ENCODE data around the gene GTF3C1. TPM values are rescaled to one million over a fixed set of nuclear protein-coding genes. Genes with fewer than 3 reads are reported as not detected.

The GTF3C1 gene
- total RNA-seq, 1 experiment from 2014 or later = 92.4 TPM

DNA sequence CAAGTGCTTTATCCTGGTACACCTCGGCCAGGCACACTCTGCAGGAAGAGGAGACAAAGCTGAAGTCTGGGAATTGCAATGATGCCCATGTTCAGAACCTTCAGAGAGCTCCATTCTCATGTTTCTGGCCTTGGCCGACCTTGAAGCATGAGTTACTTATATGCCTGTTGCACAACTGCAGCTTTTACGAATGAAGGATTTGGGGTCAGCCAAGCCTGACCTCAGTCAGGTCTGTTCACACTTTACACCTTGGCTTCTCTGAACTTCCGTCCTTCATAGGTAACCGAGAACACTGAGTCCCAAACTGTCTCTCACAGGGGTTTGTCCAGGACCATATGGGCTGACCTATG lies 66.7 kb downstream of the GTF3C1 start:
- H3K27me3 ChIP-seq (replicated peaks) = no peaks in the 10 kb centered on the region
- H3K27ac ChIP-seq = no peak overlapping the region
- no peak overlapping the region for H3K4me3 ChIP-seq
- no peaks in the 10 kb centered on the region for H3K9me3 ChIP-seq (replicated peaks)
- peaks cover 99% of the 10 kb centered on the region for H3K36me3 ChIP-seq
- no peak for DNase-seq (ENCODE audit: low read depth in 1 of 2, low spot score in 2 of 2)
- no peaks in the 10 kb centered on the region for H3K4me1 ChIP-seq (replicated peaks)

DNA sequence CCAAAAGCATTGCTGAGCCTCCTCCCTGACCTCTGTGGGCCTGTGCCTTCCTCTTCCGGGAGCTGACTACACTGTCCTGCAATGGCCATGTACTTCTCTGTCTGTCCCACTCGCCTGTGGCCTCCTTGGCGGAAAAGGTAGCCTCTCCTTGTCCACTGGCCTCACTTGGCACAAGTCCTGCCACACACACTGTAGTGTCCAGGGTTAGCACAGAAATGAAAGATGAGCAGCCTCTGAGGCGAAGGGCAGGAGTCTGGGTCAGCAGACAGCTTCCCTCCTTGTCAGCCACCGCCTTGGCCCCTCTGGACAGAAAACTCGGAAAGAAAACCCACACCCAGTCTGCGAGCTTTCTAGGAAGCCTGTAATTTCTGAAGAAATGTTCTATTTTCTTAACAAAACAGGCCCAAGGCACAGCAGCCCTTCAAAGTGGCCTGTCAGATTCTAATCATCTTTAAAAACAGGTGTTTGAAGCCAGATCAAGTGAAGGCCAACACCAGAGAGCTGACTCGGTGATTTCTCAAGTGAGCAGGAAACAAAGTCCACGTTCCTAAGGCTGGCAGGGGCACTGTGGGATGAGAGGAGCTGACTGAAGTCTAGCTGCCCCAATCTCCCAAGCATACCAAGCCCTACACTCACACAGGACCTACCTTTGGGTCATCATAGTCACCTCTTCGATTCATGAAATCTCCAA lies 67.2 kb downstream of the GTF3C1 start:
- H3K36me3 ChIP-seq = peaks cover 99% of the 10 kb centered on the region

DNA sequence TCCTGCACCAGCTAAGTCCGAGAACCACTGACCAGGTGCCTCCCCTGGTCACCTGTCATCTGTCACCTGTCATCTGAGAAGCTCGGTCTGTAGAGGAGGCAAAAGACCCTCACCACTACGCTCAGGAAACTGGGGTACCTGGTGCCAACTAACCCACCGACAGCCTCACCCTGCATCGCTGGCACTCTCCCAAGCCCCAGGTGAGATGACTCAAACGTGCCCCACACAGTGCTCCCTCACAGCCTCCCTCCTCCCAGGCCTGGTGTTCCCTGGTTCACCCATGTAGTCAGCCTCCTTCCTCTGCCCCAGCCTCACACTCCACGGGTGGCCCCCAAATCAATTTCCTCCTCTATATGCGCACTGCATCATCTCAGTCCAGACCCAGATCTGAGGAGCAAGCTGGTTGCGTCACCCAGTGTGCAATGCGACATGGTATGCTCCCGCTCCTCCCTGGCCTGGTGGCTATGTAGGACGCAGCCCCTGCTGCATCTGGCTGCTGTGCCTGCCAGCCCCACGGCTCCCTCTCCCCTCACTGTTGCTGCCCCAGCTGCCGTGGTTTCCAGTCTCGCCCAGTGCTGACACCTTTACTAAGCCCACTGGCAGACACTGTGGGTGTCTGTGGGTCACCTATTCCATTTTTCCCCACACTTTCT lies 68.3 kb downstream of the GTF3C1 start:
- no peaks in the 10 kb centered on the region for H3K27me3 ChIP-seq (replicated peaks)
- H3K36me3 ChIP-seq = peaks cover 99% of the 10 kb centered on the region
- H3K9me3 ChIP-seq (replicated peaks) = no peaks in the 10 kb centered on the region
- no peak for DNase-seq (ENCODE audit: low read depth in 1 of 2, low spot score in 2 of 2)
- H3K4me1 ChIP-seq (replicated peaks) = peaks cover 8% of the 10 kb centered on the region
- no peak overlapping the region for H3K27ac ChIP-seq
- H3K4me3 ChIP-seq = no peak overlapping the region

More for the DNA sequence above, 67.2 kb downstream of the GTF3C1 start:
- Histone ChIP-seq H3K27ac (no peak overlapping the region), H3K4me1 (replicated peaks) (no peaks in the 10 kb centered on the region), H3K4me3 (no peak overlapping the region), H3K27me3 (replicated peaks) (no peaks in the 10 kb centered on the region), H3K9me3 (replicated peaks) (no peaks in the 10 kb centered on the region)
- DNase-seq (ENCODE audit: low read depth in 1 of 2, low spot score in 2 of 2) = no peak

DNA sequence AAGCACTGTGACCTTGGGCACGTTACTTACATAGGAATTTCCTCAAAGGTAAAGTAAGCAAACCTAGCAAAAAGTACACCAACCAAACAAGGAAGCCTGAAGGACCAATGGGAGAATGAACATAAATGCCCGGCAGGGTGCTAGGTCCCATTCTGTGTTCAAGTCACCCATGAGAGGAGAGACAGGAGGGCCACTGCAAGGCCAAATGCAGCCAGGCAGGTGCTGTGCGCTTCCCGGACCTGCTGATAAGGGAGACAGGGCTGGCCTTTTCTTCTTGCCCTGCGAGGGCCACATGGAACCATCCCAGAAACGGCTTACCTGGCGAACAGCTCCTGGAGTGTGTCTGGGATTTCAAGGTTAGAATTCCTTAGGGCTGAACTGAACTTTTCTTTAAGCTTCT lies 69.0 kb downstream of the GTF3C1 start:
- Histone ChIP-seq H3K27me3 (replicated peaks) (no peaks in the 10 kb centered on the region), H3K4me3 (no peak overlapping the region), H3K9me3 (replicated peaks) (no peaks in the 10 kb centered on the region), H3K4me1 (replicated peaks) (peaks cover 14% of the 10 kb centered on the region), H3K36me3 (peaks cover 98% of the 10 kb centered on the region), H3K27ac (no peak overlapping the region)
- no peak for DNase-seq (ENCODE audit: low read depth in 1 of 2, low spot score in 2 of 2)

DNA sequence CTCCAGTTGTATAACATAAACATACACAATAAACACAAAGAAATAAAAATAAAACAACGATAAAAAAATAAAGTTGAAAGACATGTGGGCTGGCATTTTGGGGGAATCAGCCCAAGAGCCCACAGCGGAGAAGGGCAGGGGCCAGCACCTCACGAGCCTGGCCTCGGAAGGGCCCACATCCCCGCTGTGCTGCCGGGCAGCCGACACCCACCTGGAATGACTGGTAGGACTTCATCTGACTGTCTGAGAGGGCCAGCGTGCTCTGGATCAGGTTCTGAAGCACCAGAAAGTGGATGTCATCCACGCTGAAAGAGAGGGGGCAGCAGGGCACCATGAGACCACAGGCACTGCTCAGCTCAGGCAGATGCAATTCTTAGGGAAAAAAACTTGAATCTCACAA lies 73.5 kb downstream of the GTF3C1 start:
- no peak for DNase-seq (ENCODE audit: low read depth in 1 of 2, low spot score in 2 of 2)
- peaks cover 94% of the 10 kb centered on the region for H3K36me3 ChIP-seq

DNA sequence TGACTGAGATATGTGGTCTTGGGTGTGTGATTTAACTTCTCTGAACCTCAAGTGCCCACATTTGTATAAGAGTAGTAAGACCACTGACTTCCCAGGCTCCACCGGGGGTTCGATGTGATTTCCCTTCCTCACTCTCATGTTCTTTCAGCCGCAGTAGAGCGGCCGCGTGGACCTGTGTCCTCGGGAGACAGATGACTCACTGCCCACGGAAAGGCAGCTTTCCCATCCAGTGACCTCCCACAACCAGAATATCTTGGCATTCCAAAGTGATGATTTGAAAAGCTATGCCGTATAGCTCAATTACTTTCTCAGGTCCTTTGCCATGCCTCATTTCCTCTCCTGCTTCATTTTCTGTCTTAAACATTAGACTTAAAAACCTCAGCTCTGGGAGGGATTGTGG lies 74.2 kb downstream of the GTF3C1 start:
- Histone ChIP-seq H3K36me3 (peaks cover 94% of the 10 kb centered on the region), H3K4me1 (replicated peaks) (peaks cover 38% of the 10 kb centered on the region), H3K27me3 (replicated peaks) (no peaks in the 10 kb centered on the region)

More for the DNA sequence above, 73.5 kb downstream of the GTF3C1 start:
- Histone ChIP-seq H3K27me3 (replicated peaks) (no peaks in the 10 kb centered on the region), H3K9me3 (replicated peaks) (no peaks in the 10 kb centered on the region), H3K4me1 (replicated peaks) (peaks cover 31% of the 10 kb centered on the region), H3K4me3 (no peak overlapping the region), H3K27ac (peak overlapping the region; percentile 59)

DNA sequence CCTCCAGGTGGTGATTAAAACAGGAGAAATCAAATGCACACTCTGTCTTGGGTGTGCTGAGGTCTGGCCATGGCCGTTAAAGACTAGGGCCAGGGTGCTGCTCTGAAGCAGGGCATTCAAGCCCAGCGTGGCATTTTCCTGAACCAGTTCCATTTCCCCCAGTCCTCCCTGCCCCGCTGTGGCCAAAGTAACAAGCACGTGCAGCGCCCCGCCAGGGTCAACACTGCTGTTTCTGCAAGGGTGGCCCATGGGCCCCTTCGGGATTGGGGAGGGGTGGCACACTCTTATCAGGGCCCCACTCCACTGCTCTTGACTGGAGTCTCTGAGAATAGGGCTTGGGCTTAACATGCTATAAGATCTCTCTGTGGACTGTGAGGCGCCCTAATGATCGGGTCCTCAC lies 74.8 kb downstream of the GTF3C1 start:
- H3K27ac ChIP-seq = peak overlapping the region; percentile 59
- H3K36me3 ChIP-seq = peaks cover 95% of the 10 kb centered on the region
- no peaks in the 10 kb centered on the region for H3K27me3 ChIP-seq (replicated peaks)
- H3K9me3 ChIP-seq (replicated peaks) = no peaks in the 10 kb centered on the region
- H3K4me3 ChIP-seq = no peak overlapping the region
- no peak for DNase-seq (ENCODE audit: low read depth in 1 of 2, low spot score in 2 of 2)
- H3K4me1 ChIP-seq (replicated peaks) = peaks cover 44% of the 10 kb centered on the region

More for the DNA sequence above, 74.2 kb downstream of the GTF3C1 start:
- H3K9me3 ChIP-seq (replicated peaks) = no peaks in the 10 kb centered on the region
- peak; percentile 71 to 79 for DNase-seq (ENCODE audit: low read depth in 1 of 2, low spot score in 2 of 2)
- no peak overlapping the region for H3K4me3 ChIP-seq
- peak overlapping the region; percentile 59 for H3K27ac ChIP-seq

DNA sequence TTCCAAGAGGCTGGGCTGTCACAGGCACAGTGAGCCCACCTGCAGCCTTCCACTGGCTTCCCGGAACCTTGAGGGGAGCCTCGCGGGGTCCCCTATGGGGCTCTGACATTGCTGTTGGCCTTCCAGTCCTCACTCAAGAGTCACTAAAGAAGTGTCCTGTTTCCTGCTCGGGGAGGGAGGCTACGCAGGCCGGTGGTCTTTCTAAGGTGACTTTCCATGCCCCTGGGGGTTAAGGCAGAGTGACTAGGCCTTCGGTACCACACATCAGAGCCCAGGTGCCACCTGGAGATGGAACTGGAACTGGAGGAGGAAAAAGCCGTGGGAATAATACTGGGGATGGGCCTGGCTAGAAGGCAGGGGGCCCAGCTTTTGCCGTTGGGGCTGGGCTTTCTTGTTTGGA lies 75.7 kb downstream of the GTF3C1 start:
- no peak overlapping the region for H3K4me3 ChIP-seq
- no peaks in the 10 kb centered on the region for H3K9me3 ChIP-seq (replicated peaks)
- no peak overlapping the region for H3K27ac ChIP-seq
- H3K4me1 ChIP-seq (replicated peaks) = peaks cover 44% of the 10 kb centered on the region
- DNase-seq (ENCODE audit: low read depth in 1 of 2, low spot score in 2 of 2) = no peak
- no peaks in the 10 kb centered on the region for H3K27me3 ChIP-seq (replicated peaks)
- peaks cover 95% of the 10 kb centered on the region for H3K36me3 ChIP-seq

DNA sequence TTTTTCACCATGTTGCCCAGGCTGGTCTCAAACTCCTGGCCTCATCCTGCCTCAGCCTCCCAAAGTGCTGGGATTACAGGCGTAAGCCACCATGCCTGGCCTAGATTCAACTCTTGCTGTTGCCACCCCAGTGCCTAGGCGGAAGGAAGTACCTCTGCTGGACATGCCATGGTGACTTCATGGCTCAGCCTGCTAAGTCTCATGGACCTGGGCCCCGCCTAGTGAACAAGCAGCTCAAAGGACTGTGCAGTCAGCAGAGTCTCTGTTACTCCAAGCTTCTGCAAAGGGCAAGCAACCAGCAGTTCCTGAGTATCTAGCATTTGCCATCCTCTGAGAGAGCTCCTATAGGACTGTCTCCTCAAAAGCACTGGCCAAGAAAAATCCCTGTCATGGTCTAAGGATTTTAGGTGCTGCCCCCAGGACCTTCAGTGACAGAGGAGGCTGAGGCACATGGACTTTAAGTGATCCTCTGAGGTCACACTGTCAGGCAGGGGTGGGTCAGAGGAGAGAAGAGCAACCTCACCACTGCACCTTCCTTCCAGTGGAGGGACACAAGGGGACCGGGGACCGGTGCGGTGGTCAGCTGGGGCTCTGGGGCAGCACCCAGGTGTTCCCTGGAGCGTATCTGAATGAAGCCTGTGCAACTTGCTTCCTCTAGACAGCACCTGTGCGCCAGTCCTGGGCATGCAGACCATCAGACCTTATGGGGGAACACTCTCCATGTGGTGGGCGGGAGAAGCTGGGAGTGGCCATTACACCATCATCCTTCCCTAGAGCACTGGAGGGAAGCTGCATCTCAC lies 76.4 kb downstream of the GTF3C1 start:
- Histone ChIP-seq H3K27me3 (replicated peaks) (no peaks in the 10 kb centered on the region), H3K27ac (no peak overlapping the region), H3K4me1 (replicated peaks) (peaks cover 44% of the 10 kb centered on the region), H3K4me3 (no peak overlapping the region), H3K9me3 (replicated peaks) (no peaks in the 10 kb centered on the region), H3K36me3 (peaks cover 95% of the 10 kb centered on the region)
- DNase-seq (ENCODE audit: low read depth in 1 of 2, low spot score in 2 of 2) = no peak

DNA sequence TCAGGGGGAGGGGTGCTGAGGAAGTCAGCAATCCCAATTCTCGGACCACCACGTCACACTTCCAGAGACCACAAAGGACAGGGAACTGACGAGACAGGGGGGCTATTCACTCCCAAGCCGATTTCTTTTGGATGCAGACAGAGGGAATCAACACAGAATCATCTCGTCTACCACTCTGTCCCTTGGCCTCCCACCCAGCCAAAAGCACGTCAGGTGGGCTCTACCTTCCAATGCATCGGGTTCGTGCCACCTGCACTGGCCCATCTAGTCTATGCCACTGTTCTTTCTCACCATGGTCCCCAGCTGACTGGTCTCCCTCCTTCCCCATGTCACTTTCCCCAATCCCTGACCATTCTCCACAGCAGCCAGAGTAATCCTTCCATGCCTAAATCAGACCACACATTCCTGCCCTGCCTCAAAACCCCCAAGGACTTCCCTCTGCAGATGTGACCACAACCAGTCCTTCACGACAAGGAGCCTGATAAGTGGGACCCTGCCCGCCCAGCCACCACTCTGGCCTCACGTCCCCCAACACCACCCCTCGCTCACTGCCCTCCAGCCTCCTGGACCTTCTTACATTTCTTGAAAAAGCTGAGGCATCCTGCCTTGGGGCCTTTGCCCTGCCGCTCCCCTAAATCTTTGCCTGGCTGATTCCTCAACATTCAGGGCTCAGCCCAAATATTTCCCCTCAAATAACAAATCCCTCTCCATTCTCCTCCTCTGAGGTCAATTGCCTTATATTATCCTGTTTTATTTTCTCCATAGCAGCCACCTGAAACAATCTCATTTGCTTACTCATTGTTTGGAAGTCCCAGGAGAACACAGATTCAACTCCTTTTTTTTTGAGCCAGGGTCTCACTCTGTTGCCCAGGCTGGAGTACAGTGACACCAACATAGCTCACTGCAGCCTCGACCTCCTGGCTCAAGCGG lies 77.4 kb downstream of the GTF3C1 start:
- Histone ChIP-seq H3K27me3 (replicated peaks) (no peaks in the 10 kb centered on the region), H3K27ac (no peak overlapping the region), H3K9me3 (replicated peaks) (0 out of 2 replicates have a peak, but pooled peaks cover 3% of the 10 kb centered on the region), H3K4me1 (replicated peaks) (peaks cover 44% of the 10 kb centered on the region), H3K36me3 (peaks cover 95% of the 10 kb centered on the region), H3K4me3 (no peak overlapping the region)
- no peak for DNase-seq (ENCODE audit: low read depth in 1 of 2, low spot score in 2 of 2)

DNA sequence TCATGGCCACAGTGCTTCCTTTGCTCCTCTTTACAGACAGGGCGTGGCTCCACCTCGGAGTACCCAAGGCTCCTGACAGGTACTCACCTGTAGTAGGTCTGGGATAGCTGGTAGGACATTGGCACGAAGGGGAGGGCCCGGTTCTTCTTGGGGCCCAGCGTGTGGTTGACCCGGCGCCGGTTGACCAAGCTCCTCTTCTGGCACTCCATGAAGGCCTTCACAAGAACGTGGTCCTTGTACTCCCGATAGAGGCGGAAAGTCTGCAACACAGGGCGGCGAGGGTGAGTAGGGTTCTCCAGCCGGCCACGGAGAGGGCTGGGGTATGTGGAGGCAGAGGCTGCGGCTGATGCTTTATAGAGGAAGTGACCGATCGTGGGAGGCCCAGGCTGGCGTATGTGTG lies 78.1 kb downstream of the GTF3C1 start:
- Histone ChIP-seq H3K27ac (no peak overlapping the region), H3K36me3 (peaks cover 95% of the 10 kb centered on the region), H3K4me1 (replicated peaks) (peaks cover 38% of the 10 kb centered on the region), H3K27me3 (replicated peaks) (no peaks in the 10 kb centered on the region), H3K4me3 (no peak overlapping the region), H3K9me3 (replicated peaks) (0 out of 2 replicates have a peak, but pooled peaks cover 3% of the 10 kb centered on the region)
- no peak for DNase-seq (ENCODE audit: low read depth in 1 of 2, low spot score in 2 of 2)

DNA sequence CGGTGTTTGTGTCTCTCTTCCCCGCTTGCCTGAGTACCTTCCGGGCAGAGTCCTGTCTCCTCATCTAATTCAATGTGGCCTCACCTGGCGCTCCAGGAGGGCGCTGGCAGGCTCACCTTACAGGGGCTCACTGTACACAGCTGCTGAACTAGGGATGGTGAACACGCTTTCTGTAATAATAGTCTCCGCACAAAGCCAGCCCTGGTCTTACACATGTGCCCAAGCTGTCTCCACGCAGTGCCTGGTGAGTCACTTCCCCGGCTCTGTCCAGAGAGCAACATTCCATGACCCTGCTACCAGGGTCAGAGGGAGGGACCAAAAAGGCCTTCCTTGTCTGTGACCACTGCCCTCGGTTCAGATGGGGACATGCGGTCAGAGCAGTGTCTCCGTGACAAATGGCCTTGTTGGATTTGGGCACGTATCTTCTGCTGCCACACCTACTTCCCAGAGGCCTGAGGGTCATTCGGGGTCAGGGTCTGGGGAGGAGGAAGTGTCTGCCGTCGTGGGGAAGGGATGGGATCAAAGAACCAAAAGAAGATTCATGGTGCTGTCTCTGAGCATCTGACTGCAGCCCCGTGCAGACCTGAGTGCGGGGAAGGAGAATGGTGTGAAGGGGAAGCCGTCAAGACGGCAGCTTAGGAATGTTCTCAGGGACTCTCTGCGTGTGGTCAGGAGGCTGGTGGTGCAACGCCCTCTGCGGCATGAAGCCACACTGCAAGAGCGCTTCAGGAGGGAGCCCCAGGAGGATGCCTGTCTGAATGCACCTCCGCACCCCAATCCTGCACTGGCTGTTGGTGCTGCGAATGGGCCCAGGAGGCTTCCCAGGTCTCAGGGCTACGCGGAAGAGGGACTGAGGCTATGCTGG lies 78.9 kb downstream of the GTF3C1 start:
- DNase-seq (ENCODE audit: low read depth in 1 of 2, low spot score in 2 of 2) = peak; percentile 18 to 67
- H3K27me3 ChIP-seq (replicated peaks) = no peaks in the 10 kb centered on the region
- H3K4me3 ChIP-seq = no peak overlapping the region
- H3K36me3 ChIP-seq = peaks cover 96% of the 10 kb centered on the region
- H3K9me3 ChIP-seq (replicated peaks) = 0 out of 2 replicates have a peak, but pooled peaks cover 3% of the 10 kb centered on the region
- H3K4me1 ChIP-seq (replicated peaks) = peaks cover 30% of the 10 kb centered on the region
- H3K27ac ChIP-seq = peak overlapping the region; percentile 66
